HG03135 (cell line): ENCODE data around the gene SH3GL2.

Source experiments
- ATAC-seq: cut with Tn5 transposase; IDR thresholded peaks from one replicate; pipeline ENCODE4 v1.9.1; 2021; ENCODE audit warnings: mild to moderate bottlenecking, moderate library complexity; ENCODE audit not compliant: unreplicated experiment

SH3GL2 gene

DNA sequence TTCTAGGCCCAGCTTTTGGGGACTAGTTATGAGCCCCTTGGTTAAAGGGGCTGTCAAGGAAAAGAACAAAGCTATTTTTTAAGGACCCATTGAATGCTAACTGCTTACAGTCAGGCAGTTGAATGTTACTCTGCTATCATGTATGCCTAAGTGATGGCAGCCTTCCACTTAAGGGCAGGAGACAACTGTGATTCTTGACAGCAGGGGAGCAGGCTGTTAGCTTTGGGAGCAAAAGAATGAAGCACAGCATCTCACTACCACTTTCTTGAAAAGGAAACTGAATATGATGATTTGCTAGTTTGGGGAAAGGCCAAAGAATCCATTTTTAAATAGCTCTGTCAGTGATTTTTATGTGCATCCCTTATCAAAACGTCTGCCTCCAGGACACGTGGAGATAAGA, 221.6 kb downstream of the SH3GL2 start:
- ATAC-seq: no peak

DNA sequence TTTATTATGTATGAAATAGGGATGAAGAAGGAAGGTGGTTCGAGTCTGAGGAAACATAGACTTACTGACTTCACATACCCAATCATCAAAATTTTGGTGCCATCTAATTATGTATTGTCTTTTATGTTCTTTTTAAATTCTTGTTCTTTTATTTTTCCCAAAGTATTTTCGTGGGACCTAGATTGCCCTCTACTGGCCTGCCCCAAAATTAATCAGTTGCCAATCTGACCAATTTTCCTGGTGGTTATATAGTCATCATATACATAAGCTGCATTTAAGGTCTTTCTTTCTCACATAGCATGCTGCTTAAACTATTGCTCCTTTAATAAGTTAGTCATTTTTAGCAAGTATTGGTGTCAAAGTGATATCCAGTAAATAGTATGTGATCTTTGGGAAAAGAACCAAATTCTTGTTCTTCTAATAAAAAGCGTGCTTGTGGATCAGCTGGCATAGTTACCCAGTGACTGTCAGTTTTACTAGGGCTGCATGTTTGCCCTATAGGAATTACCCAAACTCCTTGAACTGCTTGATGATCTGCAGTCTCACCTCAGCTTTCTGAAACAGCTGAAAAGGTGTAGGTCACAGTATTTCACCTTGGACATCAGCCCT, 223.5 kb downstream of the SH3GL2 start:
- ATAC-seq: no peak

DNA sequence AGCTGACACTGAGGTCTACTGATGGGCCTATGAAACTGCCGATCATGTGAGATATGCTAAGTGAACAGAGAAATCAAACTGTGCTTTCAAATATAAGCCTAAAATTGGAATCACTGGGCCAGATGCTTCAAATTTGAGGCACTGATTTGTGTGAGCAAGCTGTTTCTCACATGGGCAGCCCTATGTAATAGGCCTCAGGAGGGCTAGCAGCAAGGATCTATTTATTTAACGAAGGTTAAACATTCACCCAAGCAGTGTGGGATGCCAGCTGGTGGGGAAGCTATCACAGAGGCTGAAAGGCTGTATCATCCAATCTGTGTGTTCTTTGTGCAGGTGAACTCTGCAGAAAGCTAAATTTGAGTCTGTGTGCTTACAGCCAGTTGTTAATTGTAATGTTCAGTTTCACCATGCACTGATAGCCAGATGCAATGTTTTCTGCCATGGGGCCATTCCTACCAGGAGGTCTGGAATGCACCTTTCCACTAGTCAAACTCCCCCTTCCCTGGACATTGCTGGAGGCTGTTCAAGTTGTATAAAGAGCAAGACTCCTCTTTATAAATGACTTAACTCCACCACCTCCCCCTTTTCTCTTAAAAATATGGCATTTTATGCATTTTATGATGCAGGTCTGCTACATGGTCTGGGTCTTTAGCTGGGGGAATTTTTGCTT, 228.9 kb downstream of the SH3GL2 start:
- no peak for ATAC-seq

DNA sequence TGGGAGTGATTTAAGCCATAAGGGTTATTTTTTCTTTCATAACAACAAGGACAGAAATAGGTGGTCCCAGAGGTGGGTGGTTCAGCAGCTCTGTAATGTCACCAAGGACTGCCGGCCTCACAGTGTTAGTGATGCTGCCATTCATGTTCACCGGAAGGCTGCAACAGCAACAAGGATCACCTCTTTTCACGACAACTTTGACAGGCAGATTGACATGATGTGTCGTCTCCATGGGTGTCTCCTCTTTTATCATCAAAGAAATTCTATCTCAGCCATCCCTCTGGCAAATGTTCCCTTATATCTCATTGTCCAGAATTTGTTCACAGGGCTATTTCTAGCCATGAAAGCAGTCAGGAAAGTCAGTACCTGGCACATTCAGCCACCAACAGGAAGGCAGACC, 231.5 kb downstream of the SH3GL2 start:
- ATAC-seq: no peak

DNA sequence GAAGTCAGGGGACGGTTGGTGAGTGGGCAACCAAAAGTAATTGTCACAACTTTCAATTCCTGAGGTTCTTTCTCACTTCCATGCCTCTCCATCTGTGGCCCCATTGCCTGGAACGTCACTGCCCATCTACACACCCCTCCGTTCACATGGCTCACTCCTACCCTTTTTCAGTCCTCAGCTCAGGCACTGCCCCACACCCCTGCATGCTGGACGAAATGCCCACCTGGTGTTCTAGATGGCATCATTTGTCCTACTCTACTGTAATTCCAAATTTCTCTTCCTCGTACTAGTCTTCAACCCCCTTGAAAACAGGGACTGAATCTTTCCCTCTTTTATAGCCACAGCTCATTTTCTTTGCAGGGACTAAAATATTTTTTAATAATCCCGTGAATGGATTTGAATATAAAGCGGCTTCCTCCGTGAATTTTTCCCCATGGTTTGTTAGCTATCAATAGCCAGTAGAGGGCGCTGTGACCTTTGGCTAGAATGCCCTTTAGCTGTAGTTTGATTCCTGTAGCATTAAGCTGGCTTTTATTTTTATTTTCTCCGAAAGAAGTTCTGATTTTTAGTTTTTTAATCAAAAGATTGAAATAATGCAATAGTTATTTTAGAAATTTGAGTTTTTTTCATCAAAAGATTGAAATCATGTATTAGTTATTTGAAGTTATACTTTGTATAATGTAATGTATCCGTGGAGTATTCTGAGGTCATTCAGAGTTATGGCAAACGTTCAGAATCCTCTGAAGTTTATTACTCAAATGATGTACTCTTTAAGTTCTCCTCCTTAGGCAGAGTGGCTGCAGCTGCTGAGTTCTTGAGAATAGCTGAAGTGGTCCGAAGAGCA, 232.1 kb downstream of the SH3GL2 start:
- no peak for ATAC-seq

DNA sequence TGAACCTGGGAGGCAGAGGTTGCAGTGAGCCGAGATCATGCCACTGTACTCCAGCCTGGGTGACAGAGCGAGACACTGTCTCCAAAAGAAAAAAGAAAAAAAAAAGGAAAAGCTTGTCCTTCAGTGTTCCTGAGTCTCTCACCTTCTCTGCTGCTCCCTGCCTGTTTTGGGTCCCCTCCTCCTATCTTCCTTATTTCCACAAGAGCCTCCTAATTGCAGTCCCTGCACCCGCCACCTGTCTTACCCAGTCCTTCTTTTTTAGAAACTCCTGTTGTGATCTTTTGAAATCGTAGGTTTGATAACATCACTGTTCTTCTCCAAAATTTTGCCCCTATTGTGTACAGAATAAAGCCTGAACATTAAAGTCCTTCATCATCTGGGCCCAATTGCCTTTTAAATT, 234.9 kb downstream of the SH3GL2 start:
- ATAC-seq: no peak

DNA sequence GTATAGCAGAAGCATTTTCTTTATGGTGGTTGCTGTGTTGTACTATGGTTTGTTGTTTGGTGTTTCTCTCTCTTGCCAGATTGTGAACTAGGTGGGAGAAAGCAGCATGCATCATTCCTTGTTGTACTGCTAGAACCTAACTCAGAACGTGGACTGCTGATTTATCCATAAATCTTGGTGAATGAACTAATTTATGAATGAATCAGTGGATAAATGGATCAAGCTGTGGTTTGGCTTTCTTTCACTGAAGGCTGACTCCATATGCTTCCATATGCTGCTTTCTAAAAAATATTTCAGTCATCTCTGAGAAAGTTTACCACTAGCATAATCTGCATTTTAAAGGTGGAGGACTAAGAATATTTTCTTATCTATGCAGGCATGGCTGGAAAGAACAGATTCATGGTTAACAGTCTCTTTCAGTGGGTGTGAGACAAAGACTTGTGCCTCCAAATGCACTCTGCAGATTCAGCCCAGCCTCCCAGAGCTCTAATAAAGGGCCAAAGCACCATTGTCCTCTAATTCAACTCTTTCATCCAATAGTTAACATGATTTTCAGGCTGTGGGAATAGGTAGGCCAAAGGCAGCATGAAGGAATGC, 237.7 kb downstream of the SH3GL2 start:
- ATAC-seq: no peak

DNA sequence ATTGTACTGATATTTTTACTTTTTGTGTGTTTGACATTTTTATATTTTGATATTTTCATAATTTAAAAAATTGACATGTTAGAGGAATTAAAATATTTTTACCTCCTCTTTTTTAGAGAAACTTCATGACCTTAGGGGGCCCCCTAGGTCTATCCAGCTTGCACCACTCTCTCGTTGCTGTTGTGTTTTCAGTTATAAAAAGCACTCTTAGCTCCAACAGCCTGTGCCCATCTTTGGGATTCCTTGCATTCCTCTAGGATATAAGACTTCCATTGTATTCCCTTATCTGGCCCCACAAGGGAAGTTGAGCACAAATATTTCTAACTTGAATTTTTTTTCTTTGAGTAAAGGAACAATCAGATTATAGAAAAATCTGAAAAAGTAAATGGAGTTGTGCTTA, 245.3 kb downstream of the SH3GL2 start:
- no peak for ATAC-seq

DNA sequence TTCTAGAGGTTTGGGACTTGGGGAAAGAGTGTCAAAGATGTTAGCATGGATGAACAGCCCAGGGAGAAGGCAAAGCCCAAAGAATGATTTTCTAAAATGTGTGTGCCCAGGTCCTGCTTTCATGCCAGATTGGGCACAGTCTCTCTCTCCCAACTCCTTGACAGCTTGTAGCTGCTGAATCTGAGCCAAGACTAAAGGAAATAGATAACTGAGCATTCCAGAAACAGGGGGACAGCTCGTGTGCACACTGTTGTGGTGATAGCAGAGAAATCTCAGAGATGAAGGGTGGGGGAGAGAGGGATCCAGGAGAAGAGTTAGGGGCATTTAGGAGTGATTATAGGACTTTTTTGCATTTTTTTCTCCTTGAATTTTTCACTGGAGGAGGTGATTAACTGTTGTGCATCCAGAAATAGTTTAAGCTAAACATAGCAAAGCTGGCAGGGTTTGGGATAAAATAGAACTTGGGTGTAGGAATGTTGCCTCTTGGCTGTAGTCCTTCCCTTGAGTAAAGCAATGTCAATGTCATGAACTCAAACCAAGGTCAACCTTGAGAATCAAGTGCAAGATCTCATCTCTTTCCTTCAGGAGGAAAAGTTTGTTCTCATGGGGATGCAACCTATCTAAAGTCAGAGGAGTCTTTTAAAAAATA, 245.9 kb downstream of the SH3GL2 start:
- ATAC-seq: no peak

DNA sequence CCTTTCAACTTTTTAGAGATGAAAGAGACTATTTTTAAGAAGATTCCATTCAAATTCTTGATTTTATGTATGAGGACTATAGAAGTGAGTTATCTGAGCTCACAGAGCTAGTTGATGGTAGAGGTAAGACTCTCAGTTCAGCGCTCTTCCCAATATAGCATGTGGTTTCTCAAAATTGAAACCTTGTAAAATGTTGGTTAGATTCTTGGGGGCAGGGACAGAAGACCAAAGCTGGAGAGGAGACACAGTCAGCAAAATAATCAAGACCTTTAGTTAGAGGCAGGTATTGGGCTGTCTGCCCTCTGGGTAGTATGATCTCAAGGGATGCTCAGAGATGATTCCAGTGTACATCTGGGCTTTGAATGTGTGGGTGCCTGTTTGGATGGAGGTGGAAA, 246.4 kb downstream of the SH3GL2 start:
- ATAC-seq: no peak

DNA sequence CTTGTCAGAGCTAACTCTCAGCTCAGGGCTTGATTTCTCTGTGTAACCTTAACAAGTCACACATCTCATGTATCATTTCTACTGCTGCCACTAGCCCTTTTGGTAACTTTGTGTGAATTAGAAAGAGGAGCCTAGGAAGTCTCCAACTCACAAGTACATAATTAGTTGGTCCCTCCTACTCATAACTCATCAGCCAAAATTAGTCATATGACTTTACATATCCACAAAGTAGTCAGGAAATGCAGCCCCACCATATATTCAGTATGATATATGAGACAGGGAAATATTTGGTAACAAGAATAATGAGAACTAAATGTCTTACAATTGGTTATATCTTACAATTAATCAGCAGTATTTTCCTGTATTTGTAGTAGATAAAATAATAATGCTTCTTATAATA, 250.2 kb downstream of the SH3GL2 start:
- no peak for ATAC-seq

DNA sequence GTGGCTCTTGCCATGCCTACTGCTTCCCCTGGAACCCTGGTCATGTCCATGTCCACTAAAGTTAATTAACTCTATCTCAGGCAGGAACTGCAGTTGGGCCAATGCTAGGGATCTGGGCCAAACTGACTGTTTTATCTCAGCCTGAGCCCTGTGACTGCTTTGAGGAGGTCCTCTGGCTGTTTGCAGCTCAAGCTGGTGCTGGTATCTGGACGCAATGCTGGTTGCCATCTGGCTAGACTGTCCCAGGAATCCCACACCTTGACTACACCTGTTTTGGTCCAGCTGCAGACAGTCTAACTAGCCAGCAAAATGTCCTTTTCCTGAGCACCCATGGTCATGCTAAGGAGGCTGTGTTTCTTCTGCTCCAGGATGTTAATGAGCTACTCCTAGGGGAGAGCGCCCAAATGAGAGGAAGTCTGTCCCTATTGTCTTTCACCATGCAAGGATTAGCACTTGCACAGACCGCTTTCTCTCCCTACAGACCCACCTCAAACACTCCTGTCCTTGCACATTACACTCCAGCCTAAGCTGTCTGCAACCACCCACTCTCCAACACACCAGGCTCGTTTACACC, 251.0 kb downstream of the SH3GL2 start:
- no peak for ATAC-seq

DNA sequence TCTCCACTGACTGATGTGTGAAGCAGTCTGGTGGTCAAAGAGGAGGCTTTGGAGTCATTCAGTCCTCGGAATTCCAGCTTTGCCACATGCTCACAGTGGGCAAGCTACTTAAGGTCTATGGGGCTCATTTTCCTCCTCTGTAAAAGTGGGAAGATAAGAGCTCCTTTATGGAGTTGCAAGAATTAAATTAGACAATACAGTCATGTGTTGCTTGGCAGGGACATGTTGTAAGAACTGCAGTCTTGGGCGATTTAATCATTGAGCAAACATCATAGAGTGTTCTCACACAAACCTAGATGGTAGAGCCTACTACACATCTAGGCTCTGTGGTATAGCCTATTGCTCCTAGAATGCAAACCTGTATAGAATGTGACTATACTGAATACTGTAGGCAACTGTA, 253.9 kb downstream of the SH3GL2 start:
- ATAC-seq: no peak

DNA sequence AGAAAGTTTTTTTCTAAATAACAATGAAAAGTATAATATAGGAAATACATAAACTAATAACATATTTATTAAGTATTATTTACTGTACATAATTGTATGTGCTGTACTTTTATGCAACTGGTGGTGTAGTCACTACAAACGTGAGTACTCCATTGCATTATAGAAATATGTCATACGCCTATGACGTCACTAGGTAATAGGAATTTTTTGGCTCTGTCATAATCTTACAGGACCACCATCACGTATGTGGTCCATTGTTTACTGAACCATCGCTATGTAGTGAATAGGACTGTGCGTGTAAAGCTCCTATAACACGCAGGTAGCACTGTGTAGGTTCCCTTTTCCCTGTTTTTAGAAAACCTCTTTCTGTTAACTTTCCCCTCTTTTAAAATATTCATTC, 255.0 kb downstream of the SH3GL2 start:
- no peak for ATAC-seq

DNA sequence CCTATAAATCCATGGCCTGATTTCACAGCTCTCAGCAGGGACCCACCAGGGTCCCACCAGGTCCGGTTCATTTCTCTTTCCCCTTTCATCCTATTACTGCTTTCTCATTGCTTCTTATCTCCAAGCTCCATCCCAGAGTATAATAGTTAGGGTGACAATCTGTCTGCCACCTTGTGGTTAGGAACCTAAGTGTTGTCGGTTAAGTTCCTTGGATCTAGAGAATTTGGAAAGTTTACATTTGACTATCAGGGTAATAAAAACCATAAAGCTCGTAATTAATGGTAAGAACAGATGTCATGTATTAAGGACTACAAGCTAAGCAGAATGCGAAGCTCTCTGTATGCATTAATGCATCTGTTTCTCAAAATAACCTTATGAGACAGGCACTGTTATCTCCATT, 259.1 kb downstream of the SH3GL2 start:
- no peak for ATAC-seq

DNA sequence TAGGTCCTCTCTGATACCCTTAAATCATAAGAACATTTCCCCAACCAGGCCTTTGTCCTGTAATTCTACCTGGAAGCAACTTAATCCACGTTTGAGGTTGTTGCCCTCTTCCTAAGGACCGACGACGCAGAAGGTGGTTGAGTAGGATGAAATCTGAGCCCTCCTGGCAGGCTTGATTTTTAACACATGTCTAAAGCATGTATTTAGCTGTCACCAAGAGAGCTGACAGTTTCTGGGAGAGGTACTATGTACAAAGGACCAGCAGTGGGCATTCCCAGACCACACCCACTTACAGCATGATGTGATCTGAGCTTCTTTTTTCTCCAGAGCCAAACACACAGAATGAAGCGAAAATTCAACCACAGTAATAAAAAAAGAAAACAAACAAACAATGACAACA, 260.9 kb downstream of the SH3GL2 start:
- ATAC-seq: no peak

DNA sequence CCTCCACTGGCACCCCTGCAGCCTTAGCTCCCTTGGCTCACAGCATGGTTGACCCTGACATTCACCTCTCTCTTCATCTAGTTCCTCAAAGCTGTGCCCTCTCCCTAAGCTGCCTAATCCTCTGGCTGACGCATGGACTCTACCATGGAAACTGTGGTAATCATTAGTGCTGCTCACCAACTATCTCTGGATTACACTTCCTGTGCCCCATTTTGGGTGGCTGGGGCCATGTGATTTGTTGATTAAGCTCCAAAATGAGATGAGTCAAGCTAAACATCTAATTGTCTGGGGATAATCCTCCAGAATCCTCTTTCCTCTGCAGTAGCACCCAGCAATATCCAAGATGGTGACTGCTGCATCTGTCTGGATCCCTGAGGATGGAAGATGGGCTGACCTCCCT, 264.4 kb downstream of the SH3GL2 start:
- no peak for ATAC-seq
